Measurements from ENCODE around the gene PRDX2. TPM values are rescaled to one million over a fixed set of nuclear protein-coding genes. Genes with fewer than 3 reads are reported as not detected.

Gene PRDX2
- total RNA-seq, 6 donors from 2014 or later = 57.6 to 173 (median 123) TPM

DNA sequence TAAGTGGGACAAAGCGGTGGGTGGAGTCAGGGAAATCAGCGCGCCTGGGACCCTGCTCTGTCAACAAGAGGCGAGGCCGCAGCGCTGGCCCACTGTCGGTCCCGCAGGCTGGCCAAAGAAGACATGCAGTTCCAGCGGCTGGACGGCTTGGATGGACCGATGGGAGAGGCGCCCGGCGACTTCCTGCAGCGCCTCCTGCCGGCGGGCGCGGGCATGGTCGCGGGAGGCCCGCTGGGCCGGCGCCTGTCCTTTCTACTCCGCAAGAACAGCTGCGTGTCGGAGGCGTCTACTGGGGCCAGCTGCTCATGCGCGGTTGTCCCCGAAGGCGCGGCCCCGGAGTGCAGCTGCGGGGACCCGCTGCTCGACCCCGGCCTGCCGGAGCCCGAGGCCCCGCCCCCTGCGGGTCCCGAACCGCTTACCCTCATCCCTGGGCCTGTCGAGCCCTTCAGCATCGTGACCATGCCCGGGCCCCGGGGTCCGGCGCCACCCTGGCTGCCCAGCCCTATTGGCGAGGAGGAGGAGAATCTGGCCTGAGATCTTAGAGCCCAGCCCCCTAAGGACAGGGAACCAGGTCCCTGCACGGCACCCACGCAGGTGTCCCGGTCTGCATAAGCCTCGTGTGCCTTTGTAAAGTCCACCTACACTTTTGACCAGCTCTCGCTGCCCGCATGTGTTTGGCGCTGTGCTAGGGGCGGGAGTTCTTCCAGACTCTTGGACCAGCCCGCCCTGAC, 43.9 kb downstream of the PRDX2 start:
- peak; percentile 76 to 93 for ATAC-seq (ENCODE audit: low FRiP score in 2 of 2)
- Histone ChIP-seq H3K9me3 (no peaks in the 10 kb centered on the region), H3K36me3 (peaks cover 0 to 6% (median 2%) of the 10 kb centered on the region in 4 donors), H3K27me3 (no peaks in the 10 kb centered on the region), H3K27ac (peak overlapping the region in 1 of 4 donors; percentile 42), H3K4me1 (peaks cover 11 to 13% (median 12%) of the 10 kb centered on the region in 4 donors), H3K4me3 (peak overlapping the region; percentile 1 to 36 (median 33))
- DNase-seq = peak; percentile 77 to 95
- TF ChIP-seq, protein P1, sequence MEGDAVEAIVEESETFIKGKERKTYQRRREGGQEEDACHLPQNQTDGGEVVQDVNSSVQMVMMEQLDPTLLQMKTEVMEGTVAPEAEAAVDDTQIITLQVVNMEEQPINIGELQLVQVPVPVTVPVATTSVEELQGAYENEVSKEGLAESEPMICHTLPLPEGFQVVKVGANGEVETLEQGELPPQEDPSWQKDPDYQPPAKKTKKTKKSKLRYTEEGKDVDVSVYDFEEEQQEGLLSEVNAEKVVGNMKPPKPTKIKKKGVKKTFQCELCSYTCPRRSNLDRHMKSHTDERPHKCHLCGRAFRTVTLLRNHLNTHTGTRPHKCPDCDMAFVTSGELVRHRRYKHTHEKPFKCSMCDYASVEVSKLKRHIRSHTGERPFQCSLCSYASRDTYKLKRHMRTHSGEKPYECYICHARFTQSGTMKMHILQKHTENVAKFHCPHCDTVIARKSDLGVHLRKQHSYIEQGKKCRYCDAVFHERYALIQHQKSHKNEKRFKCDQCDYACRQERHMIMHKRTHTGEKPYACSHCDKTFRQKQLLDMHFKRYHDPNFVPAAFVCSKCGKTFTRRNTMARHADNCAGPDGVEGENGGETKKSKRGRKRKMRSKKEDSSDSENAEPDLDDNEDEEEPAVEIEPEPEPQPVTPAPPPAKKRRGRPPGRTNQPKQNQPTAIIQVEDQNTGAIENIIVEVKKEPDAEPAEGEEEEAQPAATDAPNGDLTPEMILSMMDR (IDR thresholded peaks at IDR 0.05) = peak; percentile 92 to 97 (median 96)
- TF ChIP-seq POLR2A (IDR thresholded peaks at IDR 0.05) = no peak
- WGBS, 2 donors = 1 to 8% methylated on average over 12 to 38 of the region's 60 CpGs

DNA sequence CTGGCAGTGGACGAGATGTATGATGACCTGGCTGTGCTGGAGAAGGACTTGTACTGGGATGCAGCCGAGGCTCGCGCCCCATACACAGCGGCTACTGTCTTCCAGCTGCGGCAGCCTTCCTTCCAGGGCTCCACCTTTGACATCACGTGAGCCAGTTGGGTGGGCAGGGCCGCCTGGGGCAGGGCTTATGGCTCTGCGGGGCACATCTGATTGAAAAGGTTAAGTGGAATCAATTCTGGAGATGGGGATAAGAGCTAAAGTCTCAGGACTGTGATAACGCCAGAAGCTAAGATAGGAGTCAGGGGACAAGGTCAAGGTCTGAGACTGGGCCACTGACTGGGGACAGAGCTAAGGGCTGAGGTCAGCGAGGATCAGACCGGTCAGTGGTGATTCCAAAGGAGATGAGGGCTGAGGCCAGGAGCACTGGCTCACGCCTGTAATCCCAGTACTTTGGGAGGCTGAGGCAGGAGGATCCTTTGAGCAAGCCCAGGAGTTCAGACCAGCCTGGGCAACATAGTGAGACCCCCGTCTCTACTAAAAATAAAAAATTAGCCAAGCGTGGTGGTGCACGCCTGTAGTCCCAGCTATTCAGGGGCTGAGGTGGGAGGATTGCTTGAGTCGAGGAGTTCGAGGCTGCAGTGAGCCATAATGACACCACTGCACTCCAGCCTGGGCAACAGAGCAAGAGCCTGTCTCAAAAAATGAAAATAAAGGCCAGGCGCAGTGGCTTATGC, 45.3 kb downstream of the PRDX2 start:
- H3K27me3 ChIP-seq = no peaks in the 10 kb centered on the region
- no peak for TF ChIP-seq EP300 (IDR thresholded peaks at IDR 0.05)
- TF ChIP-seq POLR2AphosphoS5 (IDR thresholded peaks at IDR 0.05) = no peak
- TF ChIP-seq POLR2A (IDR thresholded peaks at IDR 0.05) = no peak
- no peak overlapping the region for H3K27ac ChIP-seq
- peaks cover 11 to 13% (median 12%) of the 10 kb centered on the region in 4 donors for H3K4me1 ChIP-seq
- no peak overlapping the region for H3K4me3 ChIP-seq
- WGBS, 2 donors = 83 to 89% methylated on average over 18 to 19 of the region's 19 CpGs
- DNase-seq (peak in 1 of 2 donors; percentile 64), ATAC-seq (ENCODE audit: low FRiP score in 2 of 2) (no peak)
- H3K36me3 ChIP-seq = no peaks in the 10 kb centered on the region
- no peaks in the 10 kb centered on the region for H3K9me3 ChIP-seq

DNA sequence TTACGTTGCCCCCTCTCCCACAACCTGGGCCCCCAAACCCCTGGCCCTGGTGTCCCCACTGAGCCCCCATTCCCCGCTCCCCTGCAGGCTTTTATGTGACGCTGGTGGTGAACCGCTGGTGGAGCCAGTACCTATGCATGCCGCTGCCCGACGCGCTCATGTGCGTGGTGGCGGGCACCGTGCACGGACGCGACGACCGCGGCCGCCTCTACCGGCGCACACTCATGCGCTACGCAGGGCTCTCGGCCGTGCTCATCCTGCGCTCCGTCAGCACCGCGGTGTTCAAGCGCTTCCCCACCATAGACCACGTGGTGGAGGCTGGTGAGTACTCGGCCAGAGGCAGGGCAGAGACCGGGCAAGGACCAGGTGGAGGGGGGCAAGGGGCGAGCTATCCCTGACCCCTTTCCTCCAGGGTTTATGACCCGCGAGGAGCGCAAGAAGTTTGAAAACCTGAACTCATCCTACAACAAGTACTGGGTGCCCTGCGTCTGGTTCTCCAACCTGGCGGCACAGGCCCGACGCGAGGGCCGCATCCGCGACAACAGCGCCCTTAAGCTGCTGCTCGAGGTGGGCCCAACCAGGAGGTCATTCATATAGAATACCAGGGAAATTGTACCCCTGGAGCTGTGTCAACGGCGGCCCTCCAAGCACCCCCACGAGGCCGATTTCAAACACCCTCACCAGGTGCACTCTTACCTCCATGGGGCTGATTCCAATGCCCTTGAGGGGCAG, 47.0 kb downstream of the PRDX2 start:
- H3K36me3 ChIP-seq = no peaks in the 10 kb centered on the region
- H3K4me1 ChIP-seq = peaks cover 11 to 21% (median 18%) of the 10 kb centered on the region in 4 donors
- no peak for ATAC-seq (ENCODE audit: low FRiP score in 2 of 2)
- TF ChIP-seq, protein P1 (IDR thresholded peaks at IDR 0.05) = no peak
- no peak for TF ChIP-seq POLR2AphosphoS5 (IDR thresholded peaks at IDR 0.05)
- no peak for TF ChIP-seq POLR2A (IDR thresholded peaks at IDR 0.05)
- no peak for TF ChIP-seq EP300 (IDR thresholded peaks at IDR 0.05)
- no peak overlapping the region for H3K27ac ChIP-seq
- H3K4me3 ChIP-seq = no peak overlapping the region
- 66 to 67% methylated on average over 26 to 30 of the region's 50 CpGs for WGBS, 2 donors
- no peaks in the 10 kb centered on the region for H3K27me3 ChIP-seq
- H3K9me3 ChIP-seq = no peaks in the 10 kb centered on the region
- DNase-seq = peak in 1 of 2 donors; percentile 66

DNA sequence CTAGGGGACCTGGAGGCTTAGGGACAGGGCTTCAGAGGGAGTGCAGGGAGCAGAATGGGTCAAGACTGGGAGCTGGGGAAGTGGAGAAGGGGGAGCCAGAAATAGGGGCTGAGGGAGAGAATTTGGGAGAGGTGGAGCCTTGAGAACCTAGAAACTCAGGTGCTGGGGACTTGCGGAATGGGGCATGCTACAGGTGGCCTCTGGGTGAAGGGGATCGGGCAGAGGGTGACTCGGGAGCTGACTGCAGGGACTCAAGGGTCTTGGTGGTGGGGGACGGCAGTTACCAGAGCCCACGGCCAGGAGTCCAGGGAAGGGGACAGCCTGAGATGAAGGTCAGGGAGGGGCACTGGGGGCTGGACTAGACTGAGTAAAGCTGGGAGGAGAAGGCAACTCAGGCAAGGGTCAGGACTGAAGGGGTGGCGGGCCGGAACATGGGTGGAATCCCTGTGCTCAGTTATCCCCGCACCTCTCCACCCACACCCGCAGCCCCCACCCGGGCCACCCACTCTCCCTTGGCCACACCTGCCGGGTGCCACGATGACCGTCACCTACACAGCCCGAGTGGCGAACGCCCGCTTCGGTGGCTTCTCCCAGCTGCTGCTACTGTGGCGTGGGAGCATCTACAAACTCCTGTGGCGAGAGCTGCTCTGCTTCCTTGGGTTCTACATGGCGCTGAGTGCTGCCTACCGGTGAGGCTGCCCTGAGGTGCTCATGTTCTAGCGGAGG, 49.4 kb downstream of the PRDX2 start:
- ATAC-seq (ENCODE audit: low FRiP score in 2 of 2) (no peak), DNase-seq (peak in 1 of 2 donors; percentile 75)
- no peaks in the 10 kb centered on the region for H3K27me3 ChIP-seq
- peaks cover 5 to 9% (median 9%) of the 10 kb centered on the region in 4 donors for H3K36me3 ChIP-seq
- WGBS, 2 donors = 80 to 82% methylated on average over 14 to 22 of the region's 23 CpGs
- H3K9me3 ChIP-seq = peaks cover 0 to 7% (median 2%) of the 10 kb centered on the region in 4 donors
- no peak overlapping the region for H3K4me3 ChIP-seq
- H3K4me1 ChIP-seq = peaks cover 3 to 16% (median 9%) of the 10 kb centered on the region in 4 donors
- no peak overlapping the region for H3K27ac ChIP-seq
- TF ChIP-seq, protein P1 (IDR thresholded peaks at IDR 0.05) = no peak

Data from upper lobe of left lung (tissue), 6 donors.